A549 treated with CORT108297 at 1 μM for 4 hours (cell line): ENCODE measurements around the gene PLK5. TPM values are rescaled to one million over a fixed set of nuclear protein-coding genes. Genes with fewer than 3 reads are reported as not detected.

ENCODE experiments used
- total RNA-seq: library from RNA; stranded (reverse); fragments of 200-300 nt; extraction: Qiagen RNA extraction; gene quantifications from 5 replicates; pipeline ENCODE4 v1.2.3, GENCODE V29; 2022

PLK5 gene
- total RNA-seq = 0.05 TPM in 1 of 5 replicates, not detected in the others

GRCh38 chr19:1523412-1524286 lies at the start of gene PLK5:
PLK5 (plus strand) TSS chr19:1524077; CDS start chr19:1526997, 2,920 bp downstream.

GRCh38 chr19:1478934-1479707 lies 44.8 kb upstream of the PLK5 start, which contains the start of gene C19orf25:
C19orf25 (minus strand) TSS chr19:1479215; CDS start chr19:1478903, 312 bp downstream.

GRCh38 chr19:1490311-1491113 lies 33.4 kb upstream of the PLK5 start, which contains the start of gene PCSK4:
PCSK4 (minus strand) TSS chr19:1490350; CDS start chr19:1490346, 4 bp downstream.

GRCh38 chr19:1491114-1491848 lies 32.6 kb upstream of the PLK5 start, which contains the start of gene REEP6:
REEP6 (plus strand) TSS chr19:1491181; CDS start chr19:1491270, 89 bp downstream.

GRCh38 chr19:1512671-1513498 lies 11.0 kb upstream of the PLK5 start, which contains the start of gene ADAMTSL5:
ADAMTSL5 (minus strand) TSS chr19:1513019; CDS start chr19:1510943, 2,076 bp downstream.

GRCh38 chr19:1568320-1569019 lies 44.6 kb downstream of the PLK5 start, which contains the start of gene MEX3D:
MEX3D (minus strand) TSS chr19:1568325; CDS start chr19:1568058, 267 bp downstream.

Other genes starting within 250 kb of the PLK5 start
- gene FAM174C, start 248.5 kb upstream of the PLK5 start, total RNA-seq = 49.5 to 105 TPM (median 87.7 TPM) in 5 replicates
- 1.2 to 2.6 TPM (median 1.6 TPM) in 5 replicates for gene EFNA2, start 238.2 kb upstream of the PLK5 start, total RNA-seq
- 76.1 to 82.1 TPM (median 79.3 TPM) in 5 replicates for gene NDUFS7, start 140.2 kb upstream of the PLK5 start, total RNA-seq
- 23.1 to 45.5 TPM (median 42.6 TPM) in 5 replicates for gene GAMT, start 122.5 kb upstream of the PLK5 start, total RNA-seq
- gene DAZAP1, start 116.5 kb upstream of the PLK5 start, total RNA-seq = 77.6 to 108 TPM (median 102 TPM) in 5 replicates
- gene RPS15, start 85.7 kb upstream of the PLK5 start, total RNA-seq = 1,595 to 2,147 TPM (median 1,872 TPM) in 5 replicates
- 1.2 to 2.3 TPM (median 1.6 TPM) in 5 replicates for gene APC2, start 74.0 kb upstream of the PLK5 start, total RNA-seq
- gene C19orf25, start 44.9 kb upstream of the PLK5 start, total RNA-seq = 10.8 to 22.9 TPM (median 20.5 TPM) in 5 replicates
- 0.47 to 1.1 TPM (median 0.82 TPM) in 5 replicates for gene PCSK4, start 33.7 kb upstream of the PLK5 start, total RNA-seq
- 3.8 to 5.7 TPM (median 5.2 TPM) in 5 replicates for gene REEP6, start 32.9 kb upstream of the PLK5 start, total RNA-seq
- gene ADAMTSL5, start 11.1 kb upstream of the PLK5 start, total RNA-seq = 2.7 to 4.4 TPM (median 3.3 TPM) in 5 replicates
- gene MEX3D, start 44.2 kb downstream of the PLK5 start, total RNA-seq = 5.7 to 13.5 TPM (median 10.8 TPM) in 5 replicates
- 31.9 to 56.6 TPM (median 51.5 TPM) in 5 replicates for gene MBD3, start 68.8 kb downstream of the PLK5 start, total RNA-seq
- gene UQCR11, start 81.4 kb downstream of the PLK5 start, total RNA-seq = 92.0 to 201 TPM (median 166 TPM) in 5 replicates
- gene TCF3, start 128.5 kb downstream of the PLK5 start, total RNA-seq = 42.5 to 68.8 TPM (median 57.4 TPM) in 5 replicates
- not detected in 5 replicates for gene ONECUT3, start 229.4 kb downstream of the PLK5 start, total RNA-seq